HG03378 (cell line): ENCODE measurements around the gene KHDC4.
A peak's percentile ranks its signal among the peaks of the same experiment; 100 is the strongest.

Experiments
- ATAC-seq: cut with Tn5 transposase; IDR thresholded peaks from one replicate; pipeline ENCODE4 v1.9.1; 2021; ENCODE audit warnings: mild to moderate bottlenecking, moderate library complexity; ENCODE audit not compliant: unreplicated experiment

Gene KHDC4

GRCh38 chr1:155970531-155971167, 36.4 kb upstream of the KHDC4 start:
- ATAC-seq, result no peak

DNA sequence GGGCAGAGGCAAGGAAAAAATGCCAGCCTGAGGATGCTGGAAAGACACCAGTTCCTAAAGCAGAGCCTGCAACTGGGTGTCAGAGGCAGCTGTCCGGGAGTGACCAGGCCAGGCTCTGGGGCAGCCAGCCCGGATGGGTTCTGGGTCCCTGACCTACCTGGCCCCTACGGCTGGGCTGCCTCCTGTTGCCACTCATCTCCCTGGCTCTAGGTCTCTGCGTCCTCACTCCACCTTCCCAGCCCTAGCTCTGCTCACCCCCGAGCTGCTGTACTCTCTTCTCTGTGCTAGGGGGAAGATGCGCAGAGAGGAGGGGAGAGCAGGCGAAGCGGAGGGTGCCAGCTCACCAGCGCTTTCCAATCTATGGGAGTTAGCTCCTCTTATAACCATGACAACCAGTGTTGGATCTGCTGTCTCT, 35.2 kb upstream of the KHDC4 start:
- ATAC-seq, result no peak

DNA sequence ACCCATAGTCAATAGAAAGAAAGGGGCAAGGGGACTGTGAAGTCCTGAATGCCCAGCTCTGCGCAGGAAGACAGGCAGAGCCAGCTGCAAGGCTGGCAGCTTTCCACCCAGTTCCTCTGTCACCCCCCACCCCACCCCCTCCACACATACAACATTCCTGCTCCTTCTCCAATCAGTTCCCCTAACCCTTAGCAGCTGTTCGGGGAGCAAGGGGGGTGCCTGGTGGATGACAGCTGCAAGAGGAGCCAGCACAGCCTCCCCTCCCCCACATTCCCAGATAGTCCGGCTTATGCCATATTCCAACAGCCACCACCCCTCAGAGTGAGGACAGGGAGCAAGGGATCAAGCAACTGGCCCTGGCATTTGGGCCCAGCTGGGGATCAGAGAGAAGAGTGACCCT, 34.5 kb upstream of the KHDC4 start:
- ATAC-seq, result no peak

DNA sequence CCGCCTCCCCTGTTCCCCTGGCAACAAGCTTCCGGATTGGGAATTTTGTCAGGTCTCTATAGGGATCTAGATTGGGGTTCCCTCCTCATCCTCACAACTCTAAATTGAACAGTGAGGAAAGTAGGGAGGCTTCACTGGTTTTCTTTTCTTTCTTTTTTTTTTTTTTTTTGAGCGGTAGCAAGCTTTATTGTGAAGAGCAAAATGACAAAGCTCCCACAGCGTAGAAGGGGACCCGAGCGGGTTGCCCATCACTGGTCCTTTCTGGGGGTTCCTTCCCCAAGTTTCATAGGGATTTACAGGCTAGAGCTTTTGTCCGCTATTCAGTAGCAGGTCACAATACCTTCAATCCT, 33.8 kb upstream of the KHDC4 start:
- no peak for ATAC-seq

DNA sequence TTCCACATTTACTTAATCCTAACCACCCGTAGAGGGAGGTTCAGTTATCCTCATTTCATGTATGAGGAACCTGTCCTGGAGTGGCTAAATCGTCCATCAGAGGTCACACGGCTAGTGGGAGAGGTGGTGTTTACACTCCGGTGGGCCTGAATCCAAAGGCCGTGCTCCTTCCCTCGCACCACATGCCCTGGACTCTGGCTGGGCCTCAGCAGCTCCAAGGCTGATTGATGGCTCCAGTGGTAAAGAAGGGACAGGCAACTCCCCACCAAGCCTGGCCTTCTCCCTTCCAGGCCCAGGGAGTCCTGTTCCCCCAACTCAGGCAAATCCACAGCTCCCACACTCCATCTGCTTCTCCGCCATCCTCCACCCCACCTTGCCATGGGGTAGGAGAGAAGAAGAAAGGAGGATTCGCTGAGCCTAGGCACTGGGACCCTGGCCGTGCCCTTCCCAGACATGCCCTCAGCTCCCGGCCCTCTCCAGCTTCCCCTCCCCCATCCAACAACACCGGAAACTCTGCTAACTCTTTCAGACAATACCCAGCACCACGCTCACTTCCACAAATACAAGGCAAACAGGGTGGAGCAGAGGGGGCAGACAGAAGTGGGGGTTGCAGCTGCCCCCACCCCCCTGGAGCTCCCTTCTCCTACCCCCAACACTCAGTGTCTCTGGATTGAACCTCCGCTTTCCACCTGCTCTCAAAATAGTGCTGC, 33.3 kb upstream of the KHDC4 start:
- ATAC-seq, result no peak

GRCh38 chr1:155966750-155967149, 32.5 kb upstream of the KHDC4 start:
- ATAC-seq, result no peak

DNA sequence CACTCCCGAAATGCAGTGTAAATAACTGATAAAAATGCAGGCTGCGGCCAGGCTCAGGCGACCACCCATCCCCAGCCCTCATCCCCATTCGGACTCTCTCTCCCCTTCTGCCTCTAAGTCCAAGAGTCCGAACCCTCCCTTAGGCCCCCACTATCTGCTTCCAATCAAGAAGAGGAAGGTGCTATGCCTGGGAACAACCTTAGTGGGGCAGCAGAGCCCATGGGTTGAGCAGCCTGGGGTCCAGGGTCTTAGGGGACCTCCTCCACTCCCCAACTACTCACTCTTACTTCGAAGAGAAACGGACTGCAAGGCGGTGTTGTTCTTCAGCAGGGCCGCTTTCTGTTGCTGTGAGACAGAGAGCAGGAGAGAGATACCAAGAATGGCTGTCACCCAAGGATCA, 31.9 kb upstream of the KHDC4 start:
- no peak for ATAC-seq

- ATAC-seq, result no peak
Measured at GRCh38 chr1:155964193-155964592, 30.0 kb upstream of the KHDC4 start.

- ATAC-seq, result no peak
Measured at GRCh38 chr1:155962599-155963211, 28.5 kb upstream of the KHDC4 start.

DNA sequence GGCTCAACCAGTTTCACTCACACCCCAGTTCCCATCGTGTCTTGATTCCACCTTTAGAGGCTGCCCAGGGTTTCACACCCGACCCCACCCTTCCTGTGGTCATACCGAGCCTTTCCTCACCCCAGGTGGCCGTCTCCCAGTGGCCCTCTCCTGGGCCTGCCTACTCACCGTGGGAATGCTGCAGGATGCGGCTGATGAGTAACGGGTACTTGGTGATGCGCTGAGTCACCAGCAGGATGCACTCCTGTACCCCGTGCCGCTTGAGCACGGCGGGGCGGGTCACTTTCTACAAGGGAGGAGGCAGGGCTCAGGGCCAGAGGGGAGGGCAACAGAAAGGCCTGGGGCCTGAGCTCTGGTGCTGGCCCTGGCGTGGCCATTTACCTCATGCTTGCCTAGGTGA, 27.7 kb upstream of the KHDC4 start:
- ATAC-seq, result no peak

- no peak for ATAC-seq
Measured at GRCh38 chr1:155960081-155960745, 26.0 kb upstream of the KHDC4 start.

- no peak for ATAC-seq
Measured at GRCh38 chr1:155957411-155957915, 23.2 kb upstream of the KHDC4 start.

DNA sequence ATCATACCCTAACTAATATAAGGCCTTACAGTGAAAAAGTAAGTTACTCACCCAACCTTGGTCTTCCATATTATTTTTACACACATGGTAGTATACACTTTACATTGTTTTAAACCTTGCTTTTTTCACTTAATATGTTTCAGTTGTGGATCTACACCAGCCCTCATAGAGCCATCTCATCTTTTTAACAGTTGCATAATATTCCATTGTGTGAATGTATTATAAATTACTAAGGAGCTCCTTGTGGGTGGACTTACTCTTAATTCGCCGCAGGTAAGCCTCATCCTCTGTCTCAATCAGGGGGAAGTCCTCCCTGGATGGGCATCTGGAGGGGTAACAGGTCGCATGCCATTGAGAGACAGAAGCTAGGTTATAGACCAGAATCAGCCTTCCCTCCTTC, 20.4 kb upstream of the KHDC4 start:
- no peak for ATAC-seq

- no peak for ATAC-seq
Measured at GRCh38 chr1:155952505-155952890, 18.3 kb upstream of the KHDC4 start.

DNA sequence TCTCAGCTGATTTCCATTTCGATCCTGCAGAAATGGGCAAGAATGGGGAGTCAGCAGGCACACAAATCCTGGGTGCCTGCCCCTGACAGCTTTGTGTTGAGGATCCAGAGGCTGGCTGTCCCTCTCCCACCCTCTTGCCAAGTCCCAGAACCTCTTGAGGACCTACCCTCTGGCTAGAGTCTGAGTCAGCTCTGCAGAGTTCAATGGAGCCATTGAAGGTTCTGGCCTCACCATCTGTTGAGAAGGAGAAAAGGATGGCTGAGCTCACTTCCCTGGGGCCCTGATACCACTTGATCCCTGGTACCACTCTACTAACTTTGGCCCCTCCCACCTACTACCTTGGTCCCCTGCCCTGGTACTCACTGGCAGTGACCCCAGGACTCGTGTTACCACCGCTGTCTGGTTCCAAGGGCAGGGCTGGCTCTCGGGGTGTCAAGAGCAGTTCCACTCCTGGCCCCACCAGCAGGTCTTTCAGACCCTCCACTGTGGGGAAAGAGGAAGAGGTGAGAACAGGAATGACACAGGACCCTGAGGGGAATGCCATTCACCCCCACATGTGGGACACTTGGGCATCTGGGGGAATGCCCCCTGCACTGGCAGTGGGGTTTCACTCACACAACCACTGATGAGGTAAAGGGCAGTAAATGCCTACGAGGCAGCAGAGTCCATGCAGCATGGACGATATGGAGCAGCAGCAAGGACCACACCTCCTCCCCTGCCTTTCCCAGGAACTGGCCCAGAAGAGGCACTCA, 17.7 kb upstream of the KHDC4 start:
- ATAC-seq, result no peak

GRCh38 chr1:155950829-155951228, 16.6 kb upstream of the KHDC4 start:
- ATAC-seq, result no peak

DNA sequence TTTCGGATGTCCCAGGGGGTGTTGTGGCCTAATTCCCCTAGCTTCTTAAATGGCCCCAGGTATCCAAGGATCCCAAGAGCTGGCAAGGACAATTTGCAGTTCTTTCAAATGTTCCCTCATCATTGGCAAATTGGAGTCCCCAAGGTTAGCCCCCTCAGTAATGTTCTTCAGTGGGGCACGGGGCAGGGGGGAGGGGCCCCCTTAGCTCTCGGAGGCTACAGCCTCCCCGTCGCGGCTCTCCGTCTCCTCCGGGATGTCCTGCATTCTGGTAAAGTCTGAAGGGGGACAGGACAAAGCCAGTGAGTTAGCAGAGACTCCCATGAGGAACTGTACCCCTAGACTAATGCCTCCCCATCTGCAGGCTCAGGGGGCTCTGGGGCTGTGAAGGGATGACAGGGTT, 13.5 kb upstream of the KHDC4 start:
- no peak for ATAC-seq

- ATAC-seq, result no peak
Measured at GRCh38 chr1:155947292-155947691, 13.1 kb upstream of the KHDC4 start.

DNA sequence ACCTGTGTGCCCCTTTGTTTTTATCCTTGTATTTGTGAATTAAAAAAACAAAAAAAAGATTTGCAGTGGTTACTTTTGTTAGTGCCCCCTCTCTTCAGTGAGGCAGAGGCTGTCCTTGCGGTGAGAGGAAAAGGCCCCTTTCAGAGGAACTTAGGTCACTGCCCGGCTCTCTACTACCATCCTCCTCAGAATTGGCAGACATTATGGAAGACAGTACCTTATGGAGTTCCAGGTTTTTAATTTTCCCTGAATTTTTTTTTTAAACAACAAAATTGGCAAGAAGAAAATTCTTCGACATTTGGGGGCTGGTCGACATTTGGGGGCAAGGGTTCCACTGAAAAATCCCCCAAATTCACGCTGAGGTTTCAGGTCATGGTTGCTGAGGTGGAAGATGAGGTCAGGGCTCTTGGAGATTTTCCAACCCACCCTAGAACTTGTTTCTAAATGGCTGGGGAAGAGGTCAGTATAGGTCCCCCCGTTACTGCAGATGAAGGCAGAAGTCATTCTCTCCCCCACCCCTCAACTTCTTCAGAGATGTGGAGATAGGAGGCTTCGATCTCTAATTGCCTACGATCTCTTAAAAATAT, 12.5 kb upstream of the KHDC4 start:
- ATAC-seq, result peak; percentile 15

GRCh38 chr1:155944444-155944799, 10.2 kb upstream of the KHDC4 start:
- no peak for ATAC-seq
